K562 (cell line): ENCODE measurements around the gene TDRKH. TPM values are rescaled to one million over a fixed set of nuclear protein-coding genes. Genes with fewer than 3 reads are reported as not detected.

Source experiments
- ATAC-seq: fragments of 200-7000 bp; cut with Tn5 transposase; 3 replicates; pipeline ENCODE4 v1.9.1; 2020; ENCODE audit warnings: moderate library complexity
- BruUV-seq: library from RNA; stranded (reverse); fragments of 400-500 nt; replicated peaks from 2 replicates; lab custom pipeline; 2021; lab: Mats Ljungman, UMichigan
- CTCF ChIA-PET: fragments of 300-600 bp; formaldehyde crosslinking; extraction: SDS; loops from one replicate; lab custom pipeline; 2021; ENCODE audit warnings: low intra/inter-chr PET ratio; lab: Yijun Ruan, JAX
- POLR2A ChIA-PET: fragments of 300-600, 350-650 bp; sonication (Branson Sonifier 250); formaldehyde crosslinking; extraction: SDS; loops from one replicate; lab custom pipeline; 2021; ENCODE audit warnings: antibody characterized with exemption, inconsistent platforms; lab: Yijun Ruan, JAX
- DNase-seq, 4 experiments: peaks; one replicate each; pipeline versions ENCODE4 v3.0.0 to v3.0.0-alpha.2; 2011 to 2018; ENCODE audit warnings: low spot score in 3 of 4, mixed read lengths in 3 of 4; ENCODE audit errors: extremely low read depth in 1 of 4
- FAIRE-seq: peaks from 2 replicates; lab custom pipeline; 2011; peaks lifted over from hg19 to GRCh38; lab: Jason Lieb, UNC
- H2AFZ ChIP-seq: 2 replicates; pipeline ENCODE4 v1.6.0; 2011; ENCODE audit warnings: low read depth, low read length, control low read depth, inconsistent platforms
- H3K27ac ChIP-seq: fragments of 200-600 bp; 3 replicates; pipeline ENCODE4 v1.8.0; 2011; ENCODE audit warnings: low read depth, mild to moderate bottlenecking, control low read depth, inconsistent platforms, low read length, moderate library complexity, mixed read lengths; ENCODE audit errors: extremely low read depth
- H3K27me3 ChIP-seq, 2 experiments: fragments of 300-600 bp in 1 of 2; 2 replicates in 1 of 2; 3 replicates in 1 of 2; pipeline versions ENCODE4 v1.6.0 to v1.8.0; 2011; ENCODE audit warnings: inconsistent platforms in 2 of 2, low read length in 2 of 2, mild to moderate bottlenecking in 1 of 2, mixed read lengths in 1 of 2, moderate library complexity in 1 of 2; ENCODE audit not compliant: control insufficient read depth in 2 of 2, insufficient read depth in 2 of 2
- H3K36me3 ChIP-seq: fragments of 300-600 bp; 3 replicates; pipeline ENCODE4 v1.8.0; 2011; ENCODE audit warnings: mild to moderate bottlenecking, low read length, inconsistent platforms; ENCODE audit not compliant: control insufficient read depth, insufficient read depth
- H3K4me1 ChIP-seq, 2 experiments: fragments of 200-600 bp in 1 of 2; replicated peaks in 1 of 2; 2 replicates in 1 of 2; 3 replicates in 1 of 2; pipeline versions ENCODE4 v1.5.1 to v1.8.0; 2011; ENCODE audit warnings: inconsistent platforms in 2 of 2, low read length in 2 of 2, mild to moderate bottlenecking in 1 of 2, mixed read lengths in 1 of 2, moderate library complexity in 1 of 2; ENCODE audit not compliant: control insufficient read depth in 2 of 2, insufficient read depth in 2 of 2
- H3K4me2 ChIP-seq: 2 replicates; pipeline ENCODE4 v1.6.1; 2011; ENCODE audit warnings: low read length, control low read depth, inconsistent platforms, mixed read lengths; ENCODE audit not compliant: insufficient read depth
- H3K4me3 ChIP-seq: fragments of 200-600 bp; sonication (generic), shearing (Covaris generic); 2 replicates; pipeline ENCODE4 v1.5.1; 2016; ENCODE audit warnings: control low read depth, inconsistent platforms
- H3K79me2 ChIP-seq: fragments of 200-600 bp; 3 replicates; pipeline ENCODE4 v1.8.0; 2011; ENCODE audit warnings: low read length, inconsistent platforms; ENCODE audit not compliant: control insufficient read depth, insufficient read depth
- H3K9ac ChIP-seq, 2 experiments: 2 replicates each; pipeline versions ENCODE4 v1.6.0 to v1.6.1; 2011; ENCODE audit warnings: low read depth in 2 of 2, low read length in 2 of 2, control low read depth in 1 of 2, inconsistent platforms in 1 of 2, mild to moderate bottlenecking in 1 of 2, mixed read lengths in 1 of 2; ENCODE audit not compliant: insufficient read depth in 1 of 2
- H3K9me1 ChIP-seq: one replicate; pipeline ENCODE4 v1.6.0; 2011; ENCODE audit warnings: inconsistent platforms, mild to moderate bottlenecking, low read length, moderate library complexity; ENCODE audit not compliant: control insufficient read depth, insufficient read depth
- H3K9me3 ChIP-seq: replicated peaks from 2 replicates; pipeline ENCODE4 v1.5.1; 2011; ENCODE audit warnings: low read depth, low read length, inconsistent platforms; ENCODE audit not compliant: control insufficient read depth, insufficient read depth
- H4K20me1 ChIP-seq: replicated peaks from 2 replicates; pipeline ENCODE4 v1.6.1; 2011; ENCODE audit warnings: low read length, inconsistent platforms, mixed read lengths; ENCODE audit not compliant: control insufficient read depth, insufficient read depth
- BRCA1 ChIP-seq, 2 experiments: fragments of 450-650 bp in 1 of 2; sonication (generic) in 1 of 2; formaldehyde crosslinking in 1 of 2; IDR thresholded peaks; 2 replicates each; pipeline versions ENCODE4 v1.5.0 to v1.6.1; 2017 to 2020; ENCODE audit warnings: mild to moderate bottlenecking in 1 of 2, missing genetic modification reagents in 1 of 2
- DPF2 ChIP-seq: fragments of 450-650 bp; IDR thresholded peaks from 2 replicates; pipeline ENCODE4 v1.6.1; 2016
- JUN ChIP-seq, 2 experiments: sonication (generic) in 1 of 2; formaldehyde crosslinking in 1 of 2; IDR thresholded peaks; 2 replicates each; pipeline versions ENCODE4 v1.6.1 to v1.8.0; 2012 to 2022; ENCODE audit warnings: borderline replicate concordance in 2 of 2, mild to moderate bottlenecking in 2 of 2, improper control_type of control experiment in 1 of 2, low read depth in 1 of 2, low read length in 1 of 2, missing genetic modification reagents in 1 of 2
- POLR3A ChIP-seq: IDR thresholded peaks from 2 replicates; pipeline ENCODE4 v1.6.1; 2011; ENCODE audit warnings: borderline replicate concordance, mild to moderate bottlenecking, moderate library complexity; ENCODE audit not compliant: insufficient read length, insufficient read depth; ENCODE audit errors: extremely low read depth
- SREBF2 ChIP-seq: sonication (generic); formaldehyde crosslinking; IDR thresholded peaks from 2 replicates; pipeline ENCODE4 v1.4.0; 2020; ENCODE audit warnings: mild to moderate bottlenecking, missing genetic modification reagents
- ZNF3 ChIP-seq: fragments of 250-450 bp; sonication (Bioruptor Pico); IDR thresholded peaks from 2 replicates; pipeline ENCODE4 v1.5.0; 2021; ENCODE audit warnings: mild to moderate bottlenecking, moderate library complexity
- ZNF764 ChIP-seq: fragments of 250-450 bp; sonication (Bioruptor Pico); IDR thresholded peaks from 2 replicates; pipeline ENCODE4 v1.4.0; 2020; ENCODE audit warnings: low read depth, mild to moderate bottlenecking, moderate library complexity
- WGBS: fragments of 100-300 bp; shearing (Covaris generic); methylation state at CpG from one replicate; pipeline ENCODE4 v1.1.6; 2016; ENCODE audit warnings: low coverage, mixed read lengths; ENCODE audit not compliant: insufficient coverage; ENCODE audit errors: missing lambda C conversion rate; 5-methylcytosine and 5-hydroxymethylcytosine counted together
- in situ Hi-C: fragments of 300-500 bp; cut with MboI; formaldehyde crosslinking; loops from 4 replicates; pipeline ENCODE4 v1.15.0; 2018; ENCODE audit warnings: inconsistent platforms, mixed read lengths
- intact Hi-C: fragments of 100-400 bp; cut with micrococcal nuclease; formaldehyde crosslinking; loops from 2 replicates; pipeline ENCODE4 v1.14.2; 2022
- polyA plus RNA-seq, 8 experiments: library from polyadenylated mRNA; depleted of rRNA in 4 of 8; stranded (reverse) in 5 of 8; unstranded in 3 of 8; fragments of >200 nt; fragmentation: Nextera tagmentation in 2 of 8; fragmentation: Illumina TruSeq in 1 of 8; extraction: Ambion mirVana in 2 of 8; extraction: Trizol in 1 of 8; gene quantifications; 2 replicates each; pipeline versions ENCODE4 v1.2.1 to v1.2.3, GENCODE V29; 2011 to 2014; ENCODE audit warnings: inconsistent platforms in 1 of 8, missing spikeins in 1 of 8
- total RNA-seq, 7 experiments: library from RNA; depleted of rRNA in 6 of 7; stranded (reverse); fragments of >200 nt in 6 of 7; fragmentation: Illumina TruSeq in 2 of 7; extraction: Trizol in 2 of 7; gene quantifications; 2 replicates each; pipeline versions ENCODE4 v1.2.1 to v1.2.3, GENCODE V29; 2011 to 2021; ENCODE audit warnings: low replicate concordance in 1 of 7
- TF ChIP-seq, protein P1 (sequence below): fragments of 450-650 bp; IDR thresholded peaks from one replicate; pipeline ENCODE4 v1.6.1; 2018; ENCODE audit warnings: mild to moderate bottlenecking, moderate library complexity; ENCODE audit not compliant: partially characterized antibody
- TF ChIP-seq, protein P2 (sequence below): sonication (generic); formaldehyde crosslinking; IDR thresholded peaks from 2 replicates; pipeline ENCODE4 v1.8.0; 2023; ENCODE audit warnings: mild to moderate bottlenecking, missing genetic modification reagents
- TF ChIP-seq, protein P3 (sequence below): sonication (generic); formaldehyde crosslinking; IDR thresholded peaks from 2 replicates; pipeline ENCODE4 v1.4.0; 2020; ENCODE audit warnings: mild to moderate bottlenecking, missing genetic modification reagents

TDRKH gene
- total and polyA plus RNA-seq, 9 of the 15 experiments (the other 6 are each of a cell fraction or from before 2014, with no cell fraction given), result 4.3 to 21.3 (median 8.4) TPM

DNA sequence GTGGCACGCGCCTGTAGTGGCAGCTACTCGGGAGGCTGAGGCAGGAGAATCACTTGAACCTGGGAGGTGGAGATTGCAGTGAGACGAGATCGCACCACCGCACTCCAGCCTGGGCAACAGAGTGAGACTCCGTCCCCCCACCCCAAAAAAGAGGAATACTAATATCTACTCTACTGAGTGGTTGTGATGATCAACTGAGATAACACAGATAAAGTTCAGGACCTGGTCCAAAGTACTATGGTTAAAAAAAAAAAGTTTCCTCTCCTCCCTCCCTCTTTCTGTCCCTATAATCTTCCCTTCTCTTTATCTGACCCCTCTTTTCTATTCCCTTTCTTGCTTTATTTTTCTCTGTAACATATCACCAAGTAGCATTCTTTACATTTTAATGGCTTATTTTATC is 45.3 kb upstream of the TDRKH start:
- H3K9ac ChIP-seq, result no peak overlapping the region
- H3K27ac ChIP-seq, result no peak overlapping the region
- no peak for FAIRE-seq
- no peaks in the 10 kb centered on the region for H3K36me3 ChIP-seq
- TF ChIP-seq, protein P1, sequence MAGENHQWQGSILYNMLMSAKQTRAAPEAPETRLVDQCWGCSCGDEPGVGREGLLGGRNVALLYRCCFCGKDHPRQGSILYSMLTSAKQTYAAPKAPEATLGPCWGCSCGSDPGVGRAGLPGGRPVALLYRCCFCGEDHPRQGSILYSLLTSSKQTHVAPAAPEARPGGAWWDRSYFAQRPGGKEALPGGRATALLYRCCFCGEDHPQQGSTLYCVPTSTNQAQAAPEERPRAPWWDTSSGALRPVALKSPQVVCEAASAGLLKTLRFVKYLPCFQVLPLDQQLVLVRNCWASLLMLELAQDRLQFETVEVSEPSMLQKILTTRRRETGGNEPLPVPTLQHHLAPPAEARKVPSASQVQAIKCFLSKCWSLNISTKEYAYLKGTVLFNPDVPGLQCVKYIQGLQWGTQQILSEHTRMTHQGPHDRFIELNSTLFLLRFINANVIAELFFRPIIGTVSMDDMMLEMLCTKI, result no peak
- TF ChIP-seq ZNF3 (no peak), BRCA1 (IDR thresholded peaks at IDR 0.05) (no peak), BRCA1 (CRISPR knock-in tag; IDR thresholded peaks at IDR 0.05) (no peak), SREBF2 (no peak), JUN (IDR thresholded peaks at IDR 0.05; ENCODE audit: borderline replicate concordance, low read depth, low read length) (no peak), JUN (CRISPR knock-in tag; IDR thresholded peaks at IDR 0.05; ENCODE audit: borderline replicate concordance) (no peak), POLR3A (no peak), DPF2 (no peak), ZNF764 (CRISPR knock-in tag) (no peak)
- TF ChIP-seq, protein P2, sequence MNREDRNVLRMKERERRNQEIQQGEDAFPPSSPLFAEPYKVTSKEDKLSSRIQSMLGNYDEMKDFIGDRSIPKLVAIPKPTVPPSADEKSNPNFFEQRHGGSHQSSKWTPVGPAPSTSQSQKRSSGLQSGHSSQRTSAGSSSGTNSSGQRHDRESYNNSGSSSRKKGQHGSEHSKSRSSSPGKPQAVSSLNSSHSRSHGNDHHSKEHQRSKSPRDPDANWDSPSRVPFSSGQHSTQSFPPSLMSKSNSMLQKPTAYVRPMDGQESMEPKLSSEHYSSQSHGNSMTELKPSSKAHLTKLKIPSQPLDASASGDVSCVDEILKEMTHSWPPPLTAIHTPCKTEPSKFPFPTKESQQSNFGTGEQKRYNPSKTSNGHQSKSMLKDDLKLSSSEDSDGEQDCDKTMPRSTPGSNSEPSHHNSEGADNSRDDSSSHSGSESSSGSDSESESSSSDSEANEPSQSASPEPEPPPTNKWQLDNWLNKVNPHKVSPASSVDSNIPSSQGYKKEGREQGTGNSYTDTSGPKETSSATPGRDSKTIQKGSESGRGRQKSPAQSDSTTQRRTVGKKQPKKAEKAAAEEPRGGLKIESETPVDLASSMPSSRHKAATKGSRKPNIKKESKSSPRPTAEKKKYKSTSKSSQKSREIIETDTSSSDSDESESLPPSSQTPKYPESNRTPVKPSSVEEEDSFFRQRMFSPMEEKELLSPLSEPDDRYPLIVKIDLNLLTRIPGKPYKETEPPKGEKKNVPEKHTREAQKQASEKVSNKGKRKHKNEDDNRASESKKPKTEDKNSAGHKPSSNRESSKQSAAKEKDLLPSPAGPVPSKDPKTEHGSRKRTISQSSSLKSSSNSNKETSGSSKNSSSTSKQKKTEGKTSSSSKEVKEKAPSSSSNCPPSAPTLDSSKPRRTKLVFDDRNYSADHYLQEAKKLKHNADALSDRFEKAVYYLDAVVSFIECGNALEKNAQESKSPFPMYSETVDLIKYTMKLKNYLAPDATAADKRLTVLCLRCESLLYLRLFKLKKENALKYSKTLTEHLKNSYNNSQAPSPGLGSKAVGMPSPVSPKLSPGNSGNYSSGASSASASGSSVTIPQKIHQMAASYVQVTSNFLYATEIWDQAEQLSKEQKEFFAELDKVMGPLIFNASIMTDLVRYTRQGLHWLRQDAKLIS, result no peak
- TF ChIP-seq, protein P3, sequence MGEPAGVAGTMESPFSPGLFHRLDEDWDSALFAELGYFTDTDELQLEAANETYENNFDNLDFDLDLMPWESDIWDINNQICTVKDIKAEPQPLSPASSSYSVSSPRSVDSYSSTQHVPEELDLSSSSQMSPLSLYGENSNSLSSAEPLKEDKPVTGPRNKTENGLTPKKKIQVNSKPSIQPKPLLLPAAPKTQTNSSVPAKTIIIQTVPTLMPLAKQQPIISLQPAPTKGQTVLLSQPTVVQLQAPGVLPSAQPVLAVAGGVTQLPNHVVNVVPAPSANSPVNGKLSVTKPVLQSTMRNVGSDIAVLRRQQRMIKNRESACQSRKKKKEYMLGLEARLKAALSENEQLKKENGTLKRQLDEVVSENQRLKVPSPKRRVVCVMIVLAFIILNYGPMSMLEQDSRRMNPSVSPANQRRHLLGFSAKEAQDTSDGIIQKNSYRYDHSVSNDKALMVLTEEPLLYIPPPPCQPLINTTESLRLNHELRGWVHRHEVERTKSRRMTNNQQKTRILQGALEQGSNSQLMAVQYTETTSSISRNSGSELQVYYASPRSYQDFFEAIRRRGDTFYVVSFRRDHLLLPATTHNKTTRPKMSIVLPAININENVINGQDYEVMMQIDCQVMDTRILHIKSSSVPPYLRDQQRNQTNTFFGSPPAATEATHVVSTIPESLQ (CRISPR knock-in tag), result no peak
- peaks cover 3% of the 10 kb centered on the region for H3K9me1 ChIP-seq
- H3K4me3 ChIP-seq, result no peak overlapping the region
- H2AFZ ChIP-seq, result no peak overlapping the region
- ChIA-PET POLR2A (interaction anchor here (1.0 to 1.5 kb wide), 2 partner anchors 119 to 166 kb away, joined by 3 read pairs; partner anchors contain the start of gene CELF3), CTCF (interaction anchor here (0.7 to 2.7 kb wide), 5 partner anchors 100 to 392 kb away, joined by 3 to 26 read pairs (median 7); no protein-coding TSS in a partner anchor)
- peaks cover 3 to 9% of the 10 kb centered on the region in 2 experiments; a peak in 3 of 5 replicates for H3K27me3 ChIP-seq
- intact Hi-C loops, result loop anchor here (5.0 kb wide), 2 partner anchors 243 to 533 kb away; no protein-coding TSS in a partner anchor
- H3K4me1 ChIP-seq, result peaks cover 5 to 27% of the 10 kb centered on the region in 2 experiments; a peak in 4 of 5 replicates
- in situ Hi-C loops, result no loop called here
- no peak overlapping the region for H3K4me2 ChIP-seq
- no peaks in the 10 kb centered on the region for H3K79me2 ChIP-seq
- 35% methylated on average over 3 of the region's 7 CpGs for whole genome bisulfite sequencing
- no peaks in the 10 kb centered on the region for H4K20me1 ChIP-seq
- BruUV-seq, result no TSS peak
- DNase-seq, result no peak
- ATAC-seq, result no peak
- no peaks in the 10 kb centered on the region for H3K9me3 ChIP-seq
